Activated CD8-positive, alpha-beta memory T cell treated with anti-CD3 and anti-CD28 coated beads, Interleukin-2, amount 50 U/mL, for 1 hour (primary cell): Measurements from ENCODE around the gene ACO2.

Experiments used
- DNase-seq: peaks from one replicate; pipeline ENCODE4 v3.0.0-alpha.2; 2020; ENCODE audit errors: extremely low read depth

The ACO2 gene

GRCh38 chr22:41488596-41489385 is 19.9 kb downstream of the ACO2 start:
- DNase-seq = no peak

DNA sequence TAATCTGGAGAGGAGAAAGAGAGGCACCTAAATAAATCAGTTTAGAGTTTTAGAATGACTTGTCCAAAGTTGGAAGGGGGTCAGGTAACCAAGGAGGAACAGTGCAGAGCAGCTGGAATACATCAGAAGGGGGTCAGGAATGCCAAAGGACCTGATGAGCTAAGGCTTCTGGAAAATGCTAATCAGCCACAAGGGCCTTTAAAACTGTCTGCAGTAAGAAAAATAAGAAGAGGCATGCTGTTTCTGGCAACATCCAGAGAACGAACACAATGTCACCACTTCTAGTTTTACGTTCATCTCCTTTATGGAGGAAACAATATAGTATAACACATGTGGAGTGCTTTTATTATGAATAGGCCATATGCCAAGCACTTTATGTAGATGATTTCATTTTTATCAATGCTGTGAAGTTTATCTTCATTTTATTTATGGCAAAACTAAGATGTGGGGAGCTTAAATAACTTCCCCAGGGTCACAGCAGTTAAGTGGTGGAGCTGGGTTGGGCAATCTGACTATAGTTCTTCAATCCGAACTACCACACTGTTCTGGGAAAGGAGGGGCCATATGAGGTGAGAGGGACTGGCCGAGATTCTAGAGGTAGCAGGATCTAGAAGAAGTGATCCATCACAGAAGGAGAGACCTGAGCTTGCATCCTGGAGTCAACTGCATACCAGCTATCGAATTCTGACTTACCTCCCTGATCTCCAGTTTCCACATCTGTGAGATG is 22.6 kb downstream of the ACO2 start:
- no peak for DNase-seq

GRCh38 chr22:41498303-41498835 is 29.5 kb downstream of the ACO2 start:
- no peak for DNase-seq

GRCh38 chr22:41499624-41500280 is 30.8 kb downstream of the ACO2 start:
- DNase-seq = no peak

GRCh38 chr22:41500303-41500702 is 31.4 kb downstream of the ACO2 start:
- no peak for DNase-seq

DNA sequence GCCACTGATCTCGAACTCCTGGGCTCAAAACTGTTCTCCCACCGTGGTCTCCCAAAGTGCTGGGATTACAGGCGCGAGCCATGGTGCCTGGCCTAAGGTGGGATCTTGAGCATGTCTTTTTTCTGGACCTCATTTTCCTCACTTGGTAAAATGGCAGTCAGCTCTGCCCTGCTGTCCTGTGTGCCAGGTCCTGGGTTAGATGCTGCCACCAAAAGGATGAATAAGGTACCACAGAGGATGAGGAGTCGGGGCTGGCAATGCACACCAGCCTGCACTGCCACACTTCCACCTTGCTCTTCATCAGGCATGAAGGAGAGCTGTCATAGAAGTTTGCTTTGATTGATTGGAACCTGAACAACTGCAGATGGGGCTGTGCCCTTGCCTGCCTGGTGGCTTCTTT is 32.3 kb downstream of the ACO2 start:
- DNase-seq = no peak

GRCh38 chr22:41504397-41504796 is 35.5 kb downstream of the ACO2 start:
- no peak for DNase-seq

DNA sequence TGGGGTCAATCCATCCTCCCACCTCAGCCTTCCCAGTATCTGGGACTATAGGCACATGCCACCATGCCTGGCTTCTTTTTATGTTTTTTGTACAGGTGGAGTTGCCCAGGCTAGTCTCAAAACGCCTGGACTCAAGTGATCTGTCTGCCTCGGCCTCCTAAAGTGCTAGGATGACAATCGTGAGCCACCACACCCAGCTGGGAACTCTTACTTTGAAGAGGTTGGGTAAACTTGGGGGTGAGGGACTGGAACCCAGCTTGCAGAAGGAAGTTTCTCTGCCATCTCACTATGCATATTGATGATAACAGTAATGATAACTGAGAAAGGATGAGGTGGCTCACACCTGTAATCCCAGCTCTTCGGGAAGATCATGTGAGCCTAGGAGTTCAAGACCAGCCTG is 35.9 kb downstream of the ACO2 start:
- DNase-seq = no peak

DNA sequence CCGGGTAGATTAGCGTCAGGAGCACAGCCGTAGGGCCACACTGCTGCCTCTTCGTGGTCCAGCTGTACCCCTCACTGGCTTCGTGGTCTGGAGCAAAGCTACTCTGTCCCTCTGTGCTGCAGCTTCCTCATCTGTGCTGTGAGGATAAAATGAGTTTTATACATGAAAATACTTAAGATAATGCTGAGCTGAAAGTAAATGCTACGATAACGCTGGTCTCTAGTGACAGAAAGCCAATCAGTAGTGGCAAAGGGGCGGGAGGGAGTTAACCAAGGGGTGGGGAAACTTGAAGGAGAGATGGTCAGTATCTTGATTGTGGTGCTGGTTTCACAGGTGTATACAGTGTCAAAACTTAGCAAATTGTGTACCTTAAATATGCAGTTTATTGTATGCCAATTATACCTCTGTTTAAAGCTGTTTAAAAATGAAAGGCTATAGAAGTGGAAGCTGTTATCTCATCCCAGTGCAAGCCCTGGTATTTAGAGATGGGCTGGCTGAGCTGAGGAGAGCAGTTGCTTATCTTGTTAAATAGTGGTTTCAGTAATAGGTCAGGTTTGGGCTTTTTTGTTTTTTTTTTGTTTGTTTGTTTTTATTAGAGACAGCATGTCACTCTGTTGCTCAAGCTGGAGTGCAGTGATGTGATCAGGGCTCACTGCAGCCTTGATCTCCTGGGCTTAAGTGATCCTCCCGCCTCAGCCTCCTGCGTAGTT is 36.7 kb downstream of the ACO2 start:
- no peak for DNase-seq

DNA sequence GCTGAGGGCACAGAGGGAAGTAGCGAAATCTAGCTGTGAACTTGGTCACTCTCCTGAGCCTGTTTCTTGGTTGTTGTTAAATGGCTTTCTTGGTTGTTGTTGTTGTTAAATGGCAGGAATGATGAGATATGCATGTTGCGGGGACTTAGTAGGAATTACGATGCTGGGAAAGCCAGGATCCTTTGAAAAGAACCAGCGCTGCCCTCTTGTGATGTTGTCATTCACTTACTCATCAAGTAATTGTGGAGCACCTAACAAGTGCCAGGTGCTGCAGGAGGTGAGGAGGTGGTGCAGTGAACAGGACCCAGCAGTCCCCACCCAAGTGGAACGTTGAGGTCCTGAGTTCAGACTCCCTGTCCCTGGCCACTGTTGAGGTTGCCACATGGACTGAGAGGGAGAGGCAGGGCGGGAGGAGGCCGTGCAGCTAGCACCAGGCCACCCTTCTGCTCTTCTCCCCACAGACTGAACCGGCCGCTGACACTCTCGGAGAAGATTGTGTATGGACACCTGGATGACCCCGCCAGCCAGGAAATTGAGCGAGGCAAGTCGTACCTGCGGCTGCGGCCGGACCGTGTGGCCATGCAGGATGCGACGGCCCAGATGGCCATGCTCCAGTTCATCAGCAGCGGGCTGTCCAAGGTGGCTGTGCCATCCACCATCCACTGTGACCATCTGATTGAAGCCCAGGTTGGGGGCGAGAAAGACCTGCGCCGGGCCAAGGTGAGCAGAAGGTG is 38.6 kb downstream of the ACO2 start:
- no peak for DNase-seq

- no peak for DNase-seq
These were observed 39.9 kb downstream of the ACO2 start for GRCh38 chr22:41508770-41509170.

DNA sequence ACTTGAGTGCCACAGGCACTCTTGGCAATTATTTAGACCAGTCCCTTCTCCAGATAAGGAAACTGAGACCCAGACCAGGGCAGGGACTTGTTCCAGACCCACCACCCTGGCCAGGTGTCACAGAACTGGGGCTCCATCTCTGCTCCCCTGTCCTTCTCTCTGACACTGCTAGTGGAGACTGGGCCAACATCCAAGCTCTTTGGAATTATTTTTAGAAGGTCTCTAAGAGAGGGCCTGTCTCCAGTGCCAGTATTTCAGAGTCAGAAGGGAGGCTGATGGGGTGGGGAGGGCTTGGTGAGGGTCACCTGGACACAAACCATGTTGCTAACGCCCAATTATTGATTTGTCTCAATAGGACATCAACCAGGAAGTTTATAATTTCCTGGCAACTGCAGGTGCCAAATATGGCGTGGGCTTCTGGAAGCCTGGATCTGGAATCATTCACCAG is 42.6 kb downstream of the ACO2 start:
- no peak for DNase-seq

DNA sequence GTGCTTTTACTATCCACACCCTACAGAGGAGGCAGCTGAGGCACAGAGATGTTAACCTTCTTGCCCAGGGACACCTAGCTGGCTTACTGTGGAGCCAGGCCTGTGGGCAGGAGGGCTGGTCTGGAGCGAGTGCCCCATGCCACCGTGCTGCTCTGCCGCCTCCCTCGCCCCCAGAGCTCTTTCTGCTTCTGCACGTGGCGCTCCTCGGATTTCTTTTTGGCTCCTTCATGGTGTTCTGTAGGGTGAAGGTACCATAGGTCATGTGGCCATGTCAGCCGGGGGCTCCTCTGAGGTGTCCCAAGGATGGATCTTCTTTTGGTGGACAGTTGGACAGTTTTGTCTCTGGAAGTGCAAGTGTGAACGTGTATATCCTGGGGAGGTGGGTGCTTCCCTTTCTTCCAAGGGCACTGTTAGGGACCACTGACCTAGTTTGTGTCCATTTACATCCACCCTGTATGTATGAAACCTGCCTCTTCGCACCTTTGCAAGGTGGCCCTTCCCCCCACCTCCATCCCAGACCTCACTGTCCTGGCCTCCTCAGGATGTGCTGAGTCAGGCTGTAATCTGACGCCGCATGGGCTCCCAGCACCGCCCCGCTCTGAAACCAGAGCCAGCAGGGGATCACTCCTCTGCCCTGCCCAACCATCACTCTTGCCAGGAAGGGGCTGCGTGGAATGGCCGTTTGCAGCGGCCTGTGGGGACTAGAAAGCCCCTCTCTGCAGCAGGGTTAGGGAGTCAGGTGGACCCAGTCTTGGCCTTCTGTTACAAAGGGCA is 43.7 kb downstream of the ACO2 start:
- no peak for DNase-seq

GRCh38 chr22:41513391-41513790 is 44.5 kb downstream of the ACO2 start:
- no peak for DNase-seq

DNA sequence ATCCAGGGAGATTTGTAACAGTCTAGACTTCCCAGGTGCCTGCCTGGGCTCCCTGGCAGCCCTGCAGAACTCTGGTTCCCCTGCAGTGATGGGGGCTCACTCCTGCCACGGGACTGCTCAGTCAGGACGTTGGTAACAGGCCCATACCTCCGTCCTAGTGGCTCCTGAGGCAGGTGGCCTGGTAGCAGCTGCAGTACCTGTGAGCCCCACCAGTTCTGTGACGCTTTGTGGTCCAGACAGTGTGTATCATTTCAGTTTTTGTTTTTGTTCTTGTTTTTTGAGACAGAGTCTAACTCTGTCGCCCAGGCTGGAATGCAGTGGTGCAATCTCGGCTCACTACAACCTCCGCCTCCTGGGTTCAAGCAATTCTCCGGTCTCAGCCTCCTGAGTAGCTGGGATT is 47.5 kb downstream of the ACO2 start:
- DNase-seq = no peak

- no peak for DNase-seq
These were observed 48.5 kb downstream of the ACO2 start for GRCh38 chr22:41517172-41518047.

DNA sequence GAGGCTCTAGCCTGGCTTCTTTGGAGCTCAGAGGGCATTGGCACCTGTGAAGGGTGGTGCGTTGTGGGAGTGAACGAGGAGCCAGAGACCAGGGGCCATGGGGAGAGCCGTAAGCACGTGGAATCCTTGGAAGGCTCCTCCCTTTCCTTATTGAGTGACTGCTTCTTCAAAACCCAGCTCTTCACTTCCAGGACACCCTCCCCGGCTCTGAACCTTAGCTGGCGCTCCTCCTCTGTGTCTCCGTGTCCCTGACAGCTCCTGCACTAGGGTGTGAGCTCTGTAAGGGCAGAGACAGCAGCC is 49.1 kb downstream of the ACO2 start:
- DNase-seq = no peak

DNA sequence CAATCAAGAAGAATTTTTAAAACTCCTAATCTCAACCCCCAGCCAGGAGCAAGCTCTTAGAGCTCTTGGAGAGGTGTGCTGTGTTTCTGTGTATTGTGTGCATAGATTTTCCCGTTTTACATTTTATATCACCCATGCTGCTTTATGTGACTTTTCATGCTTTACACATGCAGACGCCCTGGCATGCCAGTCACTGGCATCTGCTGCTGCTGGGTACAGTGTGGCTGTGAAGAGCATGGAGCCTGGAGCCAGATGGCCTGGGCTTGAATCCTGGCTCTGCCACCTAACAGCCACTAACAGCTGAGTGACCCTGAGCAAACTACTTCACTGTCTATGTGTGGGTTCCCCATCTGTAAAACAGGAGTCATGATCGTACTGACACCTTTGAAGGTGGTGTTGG is 52.2 kb downstream of the ACO2 start:
- no peak for DNase-seq

- DNase-seq = no peak
These were observed 53.9 kb downstream of the ACO2 start for GRCh38 chr22:41522813-41523212.
